Naive thymus-derived CD4-positive, alpha-beta T cell (primary cell): ENCODE results near the gene ATP7B. TPM values are rescaled to one million over a fixed set of nuclear protein-coding genes. Genes with fewer than 3 reads are reported as not detected.

Experiments used
- ATAC-seq: fragments of 150-1000 bp; cut with Tn5 transposase; 2 replicates; pipeline ENCODE4 v1.10.0; 2021; ENCODE audit warnings: mild to moderate bottlenecking, moderate library complexity
- CTCF ChIA-PET: fragments of 350-600 bp; sonication (Branson Sonifier 250); formaldehyde crosslinking; loops from one replicate; lab custom pipeline; 2021; ENCODE audit warnings: antibody characterized with exemption; lab: Charles Lee
- POLR2A ChIA-PET: fragments of 350-600 bp; sonication (Branson Sonifier 250); formaldehyde crosslinking; loops from one replicate; lab custom pipeline; 2021; ENCODE audit warnings: antibody characterized with exemption, inconsistent platforms; lab: Charles Lee
- DNase-seq, 9 donors: peaks; one replicate each; pipeline versions ENCODE4 v3.0.0 to v3.0.0-alpha.2; 2020 to 2022; ENCODE audit warnings: mixed read lengths in 1 of 9
- H3K27ac ChIP-seq: one replicate; pipeline ENCODE4 v1.7.0; 2013; ENCODE audit warnings: mild to moderate bottlenecking, low read depth, low read length, moderate library complexity
- H3K27me3 ChIP-seq, 2 donors: one replicate each; pipeline ENCODE4 v1.7.0; 2013; ENCODE audit warnings: low read length in 2 of 2, mild to moderate bottlenecking in 2 of 2, moderate library complexity in 2 of 2; ENCODE audit not compliant: control insufficient read depth in 2 of 2, insufficient read depth in 2 of 2
- H3K36me3 ChIP-seq, 3 experiments: 1 replicate in 2 of 3; 2 replicates in 1 of 3; pipeline ENCODE4 v1.7.0; 2013; ENCODE audit warnings: low read length in 3 of 3, mild to moderate bottlenecking in 3 of 3, moderate library complexity in 1 of 3; ENCODE audit not compliant: insufficient read depth in 3 of 3, control insufficient read depth in 2 of 3
- H3K4me1 ChIP-seq, 2 donors: one replicate each; pipeline ENCODE4 v1.7.0; 2013; ENCODE audit warnings: low read length in 2 of 2, mild to moderate bottlenecking in 2 of 2, moderate library complexity in 1 of 2; ENCODE audit not compliant: control insufficient read depth in 2 of 2, insufficient read depth in 2 of 2
- H3K4me3 ChIP-seq: 2 replicates; pipeline ENCODE4 v1.7.0; 2013; ENCODE audit warnings: mild to moderate bottlenecking, low read length
- H3K9me3 ChIP-seq, 3 experiments: 1 replicate in 2 of 3; 2 replicates in 1 of 3; pipeline ENCODE4 v1.7.0; 2013; ENCODE audit warnings: low read length in 3 of 3; ENCODE audit not compliant: control insufficient read depth in 2 of 3
- H3K27ac Mint-ChIP-seq, 9 donors: one replicate each; pipeline ENCODE4 v1.8.0; 2020 to 2022; ENCODE audit warnings: mixed read lengths in 9 of 9, mild to moderate bottlenecking in 8 of 9, moderate library complexity in 5 of 9, inconsistent platforms in 2 of 9
- H3K27me3 Mint-ChIP-seq, 5 donors: one replicate each; pipeline ENCODE4 v1.8.0; 2021 to 2022; ENCODE audit warnings: mixed read lengths in 5 of 5, mild to moderate bottlenecking in 1 of 5
- H3K36me3 Mint-ChIP-seq, 5 donors: one replicate each; pipeline ENCODE4 v1.8.0; 2020 to 2022; ENCODE audit warnings: mixed read lengths in 5 of 5, mild to moderate bottlenecking in 3 of 5, inconsistent platforms in 1 of 5
- H3K4me1 Mint-ChIP-seq, 7 donors: one replicate each; pipeline ENCODE4 v1.8.0; 2020 to 2022; ENCODE audit warnings: mixed read lengths in 7 of 7, mild to moderate bottlenecking in 3 of 7, inconsistent platforms in 1 of 7
- H3K4me3 Mint-ChIP-seq, 10 donors: one replicate each; pipeline ENCODE4 v1.8.0; 2020 to 2022; ENCODE audit warnings: mild to moderate bottlenecking in 10 of 10, mixed read lengths in 10 of 10, moderate library complexity in 6 of 10, inconsistent platforms in 2 of 10
- H3K9me3 Mint-ChIP-seq, 11 donors: one replicate each; pipeline ENCODE4 v1.8.0; 2020 to 2022; ENCODE audit warnings: mixed read lengths in 11 of 11, mild to moderate bottlenecking in 4 of 11, inconsistent platforms in 1 of 11, moderate library complexity in 1 of 11
- intact Hi-C, 2 donors: fragments of 100-400 bp; cut with micrococcal nuclease; formaldehyde crosslinking; loops; one replicate each; pipeline ENCODE4 v1.15.1; 2023
- polyA plus RNA-seq, 2 donors: library from polyadenylated mRNA; unstranded; fragments of 300-500 nt; fragmentation: Illumina TruSeq; gene quantifications; one replicate each; pipeline ENCODE4 v1.2.3, GENCODE V29; 2021
- total RNA-seq, 6 experiments: library from RNA in 5 of 6; stranded (reverse) in 5 of 6; gene quantifications; 1 replicate in 5 of 6; 2 replicates in 1 of 6; pipeline ENCODE4 v1.2.3 and lab custom pipeline; 2021 to 2026

ATP7B gene
- total and polyA plus RNA-seq, 7 experiments from 2014 or later, result 0.18 to 1.4 (median 1.3) TPM

DNA sequence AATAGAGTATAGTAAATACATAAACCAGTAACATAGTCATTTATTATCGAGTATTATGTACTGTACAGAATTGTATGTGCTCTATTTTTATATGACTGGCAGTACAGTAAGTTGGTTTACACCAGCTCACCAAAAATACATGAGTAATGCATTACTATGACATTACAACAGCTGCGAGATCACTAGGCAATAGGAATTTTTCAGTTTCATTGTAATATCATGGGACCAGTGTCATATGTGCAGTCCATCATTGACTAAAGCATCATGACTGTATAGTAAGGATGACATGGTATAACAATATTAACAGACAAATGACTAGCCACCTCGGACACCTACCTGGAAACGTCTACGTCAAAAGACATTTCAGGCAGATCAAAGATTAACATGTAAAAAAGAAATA is 33.6 kb downstream of the ATP7B start:
- POLR2A ChIA-PET, result no interaction called here
- Mint-ChIP-seq H3K4me3 (no peak overlapping the region), H3K9me3 (peaks cover 0 to 4% (median 0%) of the 10 kb centered on the region in 11 donors), H3K27me3 (peaks cover 0 to 4% (median 0%) of the 10 kb centered on the region in 5 donors), H3K27ac (no peak overlapping the region), H3K4me1 (peaks cover 0 to 4% (median 0%) of the 10 kb centered on the region in 7 donors), H3K36me3 (no peaks in the 10 kb centered on the region)
- H3K9me3 ChIP-seq, result no peaks in the 10 kb centered on the region
- H3K27me3 ChIP-seq, result no peaks in the 10 kb centered on the region
- H3K36me3 ChIP-seq, result no peaks in the 10 kb centered on the region
- H3K27ac ChIP-seq, result no peak overlapping the region
- ATAC-seq, result no peak
- no peak overlapping the region for H3K4me3 ChIP-seq
- no peaks in the 10 kb centered on the region for H3K4me1 ChIP-seq
- DNase-seq, result no peak
- CTCF ChIA-PET, result no interaction called here
- intact Hi-C loops, result no loop called here

DNA sequence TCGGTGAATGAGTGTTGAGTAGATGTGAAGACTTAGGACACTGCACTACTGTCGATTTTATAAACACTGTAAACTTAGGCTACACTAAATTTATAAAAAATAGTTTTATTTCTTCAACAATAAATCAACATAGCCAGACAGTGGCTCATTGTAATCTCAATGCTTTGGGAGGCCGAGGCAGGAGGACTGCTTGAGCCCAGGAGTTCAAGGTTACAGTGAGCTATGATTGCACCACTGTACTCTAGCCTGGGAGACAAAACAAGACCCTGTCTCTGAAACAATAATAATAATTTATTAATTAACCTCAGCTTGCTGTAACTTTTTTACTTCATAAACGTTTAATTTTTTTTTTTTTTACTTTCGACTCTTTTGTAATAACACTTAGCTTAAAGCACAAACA is 34.4 kb downstream of the ATP7B start:
- CTCF ChIA-PET, result no interaction called here
- Mint-ChIP-seq H3K4me3 (no peak overlapping the region), H3K36me3 (no peaks in the 10 kb centered on the region), H3K4me1 (peaks cover 0 to 4% (median 0%) of the 10 kb centered on the region in 7 donors), H3K27me3 (peaks cover 0 to 4% (median 0%) of the 10 kb centered on the region in 5 donors), H3K9me3 (peaks cover 0 to 4% (median 0%) of the 10 kb centered on the region in 11 donors), H3K27ac (no peak overlapping the region)
- Histone ChIP-seq H3K36me3 (no peaks in the 10 kb centered on the region), H3K4me1 (no peaks in the 10 kb centered on the region), H3K9me3 (no peaks in the 10 kb centered on the region), H3K27me3 (no peaks in the 10 kb centered on the region), H3K4me3 (no peak overlapping the region), H3K27ac (no peak overlapping the region)
- POLR2A ChIA-PET, result no interaction called here
- DNase-seq (no peak), ATAC-seq (no peak)
- intact Hi-C loops, result no loop called here

GRCh38 chr13:51976423-51976822 is 34.8 kb downstream of the ATP7B start:
- POLR2A ChIA-PET, result no interaction called here
- Histone ChIP-seq H3K4me1 (no peaks in the 10 kb centered on the region), H3K27ac (no peak overlapping the region), H3K4me3 (no peak overlapping the region), H3K9me3 (no peaks in the 10 kb centered on the region), H3K36me3 (no peaks in the 10 kb centered on the region), H3K27me3 (no peaks in the 10 kb centered on the region)
- no peak overlapping the region for H3K27ac Mint-ChIP-seq
- H3K27me3 Mint-ChIP-seq, result peaks cover 0 to 4% (median 0%) of the 10 kb centered on the region in 5 donors
- intact Hi-C loops, result no loop called here
- peaks cover 0 to 4% (median 0%) of the 10 kb centered on the region in 11 donors for H3K9me3 Mint-ChIP-seq
- CTCF ChIA-PET, result interaction anchor here (1.7 kb wide), 1 partner anchor 24 kb away, joined by 6 read pairs; no protein-coding TSS in a partner anchor
- H3K4me1 Mint-ChIP-seq, result peaks cover 0 to 4% (median 0%) of the 10 kb centered on the region in 7 donors
- ATAC-seq, result no peak
- DNase-seq, result no peak
- no peak overlapping the region for H3K4me3 Mint-ChIP-seq
- no peaks in the 10 kb centered on the region for H3K36me3 Mint-ChIP-seq

- intact Hi-C loops, result no loop called here
- no peak overlapping the region for H3K4me3 Mint-ChIP-seq
- ChIA-PET CTCF (interaction anchor here (0.9 to 1.7 kb wide), 2 partner anchors 26 to 30 kb away, joined by 3 to 6 read pairs; no protein-coding TSS in a partner anchor), POLR2A (interaction anchor here (1.4 kb wide), 1 partner anchor 24 kb away, joined by 3 read pairs; no protein-coding TSS in a partner anchor)
- H3K27me3 Mint-ChIP-seq, result peaks cover 0 to 4% (median 0%) of the 10 kb centered on the region in 5 donors
- H3K4me3 ChIP-seq, result no peak overlapping the region
- no peaks in the 10 kb centered on the region for H3K36me3 Mint-ChIP-seq
- no peaks in the 10 kb centered on the region for H3K36me3 ChIP-seq
- ATAC-seq (no peak), DNase-seq (no peak)
- peaks cover 8 to 14% of the 10 kb centered on the region in 2 donors for H3K4me1 ChIP-seq
- peaks cover 0 to 4% (median 0%) of the 10 kb centered on the region in 11 donors for H3K9me3 Mint-ChIP-seq
- H3K27ac ChIP-seq, result no peak overlapping the region
- H3K4me1 Mint-ChIP-seq, result peaks cover 5 to 17% (median 16%) of the 10 kb centered on the region in 7 donors
- H3K27ac Mint-ChIP-seq, result no peak overlapping the region
- H3K9me3 ChIP-seq, result no peaks in the 10 kb centered on the region
- no peaks in the 10 kb centered on the region for H3K27me3 ChIP-seq
Observed at GRCh38 chr13:51974482-51974881, 36.8 kb downstream of the ATP7B start.

GRCh38 chr13:51971520-51972426 is 39.5 kb downstream of the ATP7B start:
- ChIA-PET POLR2A (no interaction called here), CTCF (interaction anchor here (0.9 to 1.6 kb wide), 2 partner anchors 11 to 76 kb away, joined by 3 to 5 read pairs; no protein-coding TSS in a partner anchor)
- H3K4me3 Mint-ChIP-seq, result peak overlapping the region in 1 of 10 donors; percentile 22
- Histone ChIP-seq H3K27ac (no peak overlapping the region), H3K4me3 (no peak overlapping the region), H3K36me3 (no peaks in the 10 kb centered on the region), H3K9me3 (no peaks in the 10 kb centered on the region), H3K4me1 (peaks cover 8 to 27% of the 10 kb centered on the region in 2 donors), H3K27me3 (no peaks in the 10 kb centered on the region)
- no peaks in the 10 kb centered on the region for H3K36me3 Mint-ChIP-seq
- H3K4me1 Mint-ChIP-seq, result peaks cover 9 to 37% (median 32%) of the 10 kb centered on the region in 7 donors
- no peaks in the 10 kb centered on the region for H3K9me3 Mint-ChIP-seq
- DNase-seq, result no peak
- no peak for ATAC-seq
- intact Hi-C loops, result no loop called here
- H3K27me3 Mint-ChIP-seq, result no peaks in the 10 kb centered on the region
- H3K27ac Mint-ChIP-seq, result peak overlapping the region in 2 of 9 donors; percentile 58 to 78

- intact Hi-C loops, result loop anchor here in 1 of 2 donors (1.0 kb wide), 1 partner anchor 28 kb away; no protein-coding TSS in a partner anchor
- ChIA-PET POLR2A (interaction anchor here (0.6 to 1.8 kb wide), 4 partner anchors 11 to 28 kb away, joined by 3 to 7 read pairs (median 4); no protein-coding TSS in a partner anchor), CTCF (interaction anchor here (0.5 to 1.6 kb wide), 2 partner anchors 19 to 74 kb away, joined by 3 to 5 read pairs; no protein-coding TSS in a partner anchor)
- Mint-ChIP-seq H3K36me3 (no peaks in the 10 kb centered on the region), H3K4me1 (peaks cover 13 to 51% (median 44%) of the 10 kb centered on the region in 7 donors), H3K9me3 (no peaks in the 10 kb centered on the region), H3K27ac (peak overlapping the region in 5 of 9 donors; percentile 14 to 86 (median 53)), H3K27me3 (no peaks in the 10 kb centered on the region), H3K4me3 (peak overlapping the region in 8 of 10 donors; percentile 45 to 75 (median 62))
- Histone ChIP-seq H3K4me1 (peaks cover 8 to 31% of the 10 kb centered on the region in 2 donors), H3K27ac (no peak overlapping the region), H3K9me3 (no peaks in the 10 kb centered on the region), H3K4me3 (no peak overlapping the region), H3K27me3 (no peaks in the 10 kb centered on the region), H3K36me3 (no peaks in the 10 kb centered on the region)
- DNase-seq, result peak in 6 of 9 donors; percentile 21 to 40 (median 31)
- ATAC-seq, result peak; percentile 56
Observed at GRCh38 chr13:51970349-51970748, 40.9 kb downstream of the ATP7B start.
